Dermis microvascular lymphatic vessel endothelial cell (primary cell): Measurements from ENCODE around the gene CCDC85A. TPM values are rescaled to one million over a fixed set of nuclear protein-coding genes. Genes with fewer than 3 reads are reported as not detected.

ENCODE experiments used
- DNase-seq, 2 donors: peaks; one replicate each; pipeline versions ENCODE4 v3.0.0 to v3.0.0-alpha.2; 2010; ENCODE audit warnings: low read depth in 2 of 2
- total RNA-seq: library from RNA; depleted of rRNA; stranded (reverse); fragments of >200 nt; gene quantifications from 2 replicates; pipeline ENCODE4 v1.2.1, GENCODE V29; 2014

The CCDC85A gene
- total RNA-seq, 1 donor from 2014 or later: 2.2 TPM

- DNase-seq: no peak
Observed at GRCh38 chr2:56297671-56298070, 113.9 kb downstream of the CCDC85A start.

GRCh38 chr2:56299171-56299691 lies 115.4 kb downstream of the CCDC85A start:
- no peak for DNase-seq

GRCh38 chr2:56309626-56310170 lies 125.9 kb downstream of the CCDC85A start:
- no peak for DNase-seq

DNA sequence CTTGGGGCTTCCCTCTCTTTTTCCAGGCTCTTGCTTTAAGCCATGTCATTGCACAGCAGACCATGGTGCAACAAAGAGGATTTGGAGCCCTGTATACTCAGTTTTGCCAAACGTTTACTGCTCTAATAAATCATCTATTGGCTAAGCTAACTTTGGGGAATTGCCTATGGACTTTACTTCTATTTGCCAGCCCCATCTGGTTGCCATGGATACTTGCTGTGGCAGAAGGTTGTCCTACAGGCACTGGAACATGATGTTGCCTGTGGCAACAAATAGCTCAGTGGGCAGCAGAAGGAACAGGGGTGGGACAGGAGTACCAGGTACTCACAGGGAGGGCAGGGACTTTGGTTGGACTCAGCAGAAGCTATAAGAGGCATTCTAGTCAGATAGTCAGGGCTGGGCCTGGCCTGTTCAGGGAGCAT lies 129.7 kb downstream of the CCDC85A start:
- DNase-seq: no peak

DNA sequence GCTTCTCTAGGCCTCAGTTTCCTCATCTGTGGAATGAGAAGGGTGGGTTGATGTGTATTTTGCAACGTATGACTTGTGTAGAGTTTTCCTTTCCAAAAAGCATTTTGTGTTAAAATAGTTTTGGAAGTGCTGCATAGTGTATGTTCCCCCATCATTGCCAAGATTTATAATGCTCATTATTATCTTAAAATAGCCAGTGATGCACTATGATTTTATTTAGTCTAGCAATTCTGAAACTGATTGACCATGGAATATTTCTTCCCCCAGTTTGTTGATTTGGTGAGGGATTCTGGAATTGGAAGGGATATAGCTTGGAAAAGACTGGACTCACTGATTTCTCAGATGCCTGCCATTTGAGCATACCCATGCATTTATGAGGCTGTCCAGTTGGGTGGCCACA lies 130.6 kb downstream of the CCDC85A start:
- DNase-seq: no peak

- no peak for DNase-seq
Observed at GRCh38 chr2:56314796-56315195, 131.0 kb downstream of the CCDC85A start.

DNA sequence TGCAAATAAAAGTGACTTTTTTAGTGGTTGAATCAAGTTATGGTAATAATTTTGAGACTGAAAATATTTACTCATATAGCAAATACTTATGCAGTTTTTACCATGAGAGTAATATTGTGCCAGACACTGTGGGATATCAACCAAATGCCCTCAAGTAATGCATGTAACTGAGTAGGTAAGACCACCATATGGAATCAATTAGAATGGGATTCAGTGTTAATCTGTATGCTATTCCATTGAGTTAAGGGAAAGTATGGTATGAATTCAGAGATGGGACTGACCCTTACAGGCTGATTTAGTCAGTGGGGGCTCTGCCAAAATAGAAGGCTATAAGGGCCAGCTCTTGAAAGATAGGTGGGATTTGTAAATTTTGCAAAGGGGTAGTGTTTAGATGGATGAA lies 131.6 kb downstream of the CCDC85A start:
- no peak for DNase-seq

DNA sequence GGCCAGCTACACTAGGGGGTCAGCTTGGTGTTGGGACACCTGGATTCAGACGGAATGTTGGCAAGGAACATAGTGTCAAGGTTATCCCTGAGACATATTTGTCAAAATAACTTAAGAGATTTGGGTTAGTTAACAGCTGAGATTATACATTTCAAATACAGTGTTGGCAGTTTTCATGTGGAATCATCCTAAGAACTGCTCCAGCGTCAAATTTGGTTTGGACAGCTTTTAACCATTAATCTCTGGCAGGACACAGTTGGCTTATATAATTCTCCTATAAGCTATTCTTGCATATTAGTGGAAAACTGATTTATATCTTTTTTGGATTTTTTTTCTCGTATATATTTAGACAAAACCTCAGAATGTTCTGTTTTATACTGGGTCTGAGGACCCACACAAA lies 132.2 kb downstream of the CCDC85A start:
- DNase-seq: no peak

GRCh38 chr2:56318147-56318546 lies 134.4 kb downstream of the CCDC85A start:
- no peak for DNase-seq

GRCh38 chr2:56325661-56326345 lies 142.0 kb downstream of the CCDC85A start:
- DNase-seq: no peak

DNA sequence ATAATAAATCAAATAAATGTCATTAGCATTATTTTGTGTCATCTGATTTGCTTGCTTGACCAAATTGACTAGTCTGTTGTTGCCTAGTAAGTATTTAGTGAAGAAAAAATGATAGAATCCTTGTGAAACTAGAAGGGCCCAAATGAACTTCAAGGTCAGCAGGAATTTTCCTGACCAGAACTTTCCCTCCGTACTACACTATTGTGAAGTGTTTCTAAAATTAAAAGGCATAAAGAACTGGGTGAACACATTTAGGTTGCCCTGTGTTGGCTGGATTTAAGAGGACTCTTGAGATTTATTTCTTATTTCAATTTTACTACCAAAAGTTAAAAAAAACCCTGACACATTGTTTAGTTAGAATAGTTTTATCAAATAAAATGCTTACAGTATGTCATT lies 142.6 kb downstream of the CCDC85A start:
- no peak for DNase-seq

- no peak for DNase-seq
Observed at GRCh38 chr2:56331810-56332209, 148.0 kb downstream of the CCDC85A start.

GRCh38 chr2:56333812-56334485 lies 150.2 kb downstream of the CCDC85A start:
- no peak for DNase-seq

DNA sequence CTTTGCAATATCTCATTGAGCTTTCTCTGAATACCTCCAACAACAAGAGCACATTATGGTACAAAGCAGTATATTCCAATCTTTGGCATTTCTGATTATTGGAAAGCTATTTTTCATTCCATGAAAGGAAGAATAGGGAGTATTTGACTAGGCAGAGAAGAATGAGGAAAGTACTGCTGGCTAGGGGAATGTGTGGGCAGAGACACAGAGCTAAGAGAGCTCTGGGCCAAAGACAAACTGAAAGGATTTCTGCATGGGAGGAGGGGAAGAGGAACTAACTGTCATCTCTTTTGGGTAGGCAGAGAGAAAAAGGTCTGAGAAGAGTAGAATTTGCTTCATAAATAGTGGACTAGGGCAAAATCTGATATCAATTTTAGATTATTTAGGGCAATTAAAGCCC lies 150.8 kb downstream of the CCDC85A start:
- DNase-seq: no peak

- no peak for DNase-seq
Observed at GRCh38 chr2:56335101-56335500, 151.3 kb downstream of the CCDC85A start.

- DNase-seq: peak; percentile 45 to 46
Observed at GRCh38 chr2:56337342-56337741, 153.6 kb downstream of the CCDC85A start.

DNA sequence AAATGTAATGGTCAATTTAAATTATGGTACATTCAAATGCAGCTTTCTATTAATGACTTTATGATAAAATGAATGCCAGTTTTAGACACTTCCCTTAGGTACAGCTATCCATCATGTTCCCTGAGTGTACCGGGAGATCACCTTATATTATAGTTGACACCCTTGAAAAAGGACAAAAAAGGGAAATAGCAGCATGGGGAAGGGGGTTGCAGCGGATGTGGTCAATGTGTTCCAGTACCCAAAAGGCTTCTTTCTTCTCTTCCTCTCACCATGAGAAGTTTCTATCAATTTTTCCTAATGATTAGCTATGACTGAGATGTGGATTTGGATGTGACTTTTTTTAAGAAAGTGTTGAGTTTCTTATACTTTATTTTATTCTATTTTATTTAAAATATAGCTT lies 154.4 kb downstream of the CCDC85A start:
- no peak for DNase-seq

- DNase-seq: no peak
Observed at GRCh38 chr2:56344771-56345170, 161.0 kb downstream of the CCDC85A start.

- no peak for DNase-seq
Observed at GRCh38 chr2:56347881-56348280, 164.1 kb downstream of the CCDC85A start.

- DNase-seq: no peak
Observed at GRCh38 chr2:56348392-56349210, 164.8 kb downstream of the CCDC85A start.

DNA sequence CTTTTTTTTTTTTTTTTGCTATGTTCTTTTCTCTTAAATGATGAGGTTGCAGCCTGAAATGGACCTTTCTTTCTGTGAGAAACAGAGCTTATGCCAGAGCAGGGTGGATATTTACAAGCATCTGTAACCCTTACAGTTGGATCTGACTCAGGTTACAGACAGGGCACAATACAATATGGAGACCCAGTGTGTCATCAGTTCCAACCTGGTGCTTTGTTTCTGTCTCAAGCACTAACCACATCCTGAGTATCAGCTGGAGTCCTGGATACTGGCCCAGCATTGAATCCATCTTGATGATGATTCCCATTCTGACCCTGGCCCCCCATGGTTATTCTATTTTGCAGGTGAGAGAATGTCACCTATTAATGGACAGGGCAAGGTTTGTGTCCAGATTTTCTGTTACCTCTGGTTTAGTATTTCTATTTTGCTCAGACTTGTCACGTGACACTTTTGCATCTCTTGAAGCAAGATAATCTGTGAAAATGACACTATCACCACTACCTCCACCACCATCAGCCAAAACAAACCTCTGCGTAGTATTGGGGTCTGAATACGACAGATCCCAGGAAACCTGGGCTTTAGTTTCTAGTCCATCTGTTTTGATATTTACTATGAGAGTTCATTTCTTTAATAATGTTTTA lies 174.0 kb downstream of the CCDC85A start:
- no peak for DNase-seq
